ENCODE data around the gene FNDC10. TPM values are rescaled to one million over a fixed set of nuclear protein-coding genes. Genes with fewer than 3 reads are reported as not detected.

The FNDC10 gene
- total RNA-seq, 1 experiment from 2014 or later, result 8.4 TPM

DNA sequence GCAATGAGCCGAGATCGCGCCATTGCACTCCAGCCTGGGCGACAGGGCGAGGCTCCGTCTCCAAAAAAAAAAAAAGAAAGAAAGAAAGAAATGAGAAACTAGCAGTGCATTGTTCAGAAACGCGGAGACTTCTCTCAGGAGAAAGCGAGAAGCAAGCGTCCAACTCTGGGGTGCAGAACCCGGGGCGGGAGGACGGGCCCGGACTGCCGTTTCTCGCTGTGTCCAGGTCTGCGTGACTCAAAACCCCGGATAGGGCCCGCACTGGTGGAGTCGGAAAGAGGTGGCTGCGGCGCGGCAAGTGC, 15.0 kb upstream of the FNDC10 start:
- H3K27ac ChIP-seq (ENCODE audit: low read depth, low read length), result peak overlapping the region; percentile 54
- peaks cover 11 to 26% of the 10 kb centered on the region in 2 experiments; a peak in 3 of 4 replicates for H3K4me1 ChIP-seq (ENCODE audit: control insufficient read depth in 1 of 2, insufficient read depth in 2 of 2, low read length in 2 of 2)
- H3K9me2 ChIP-seq (ENCODE audit: insufficient read depth), result no peaks in the 10 kb centered on the region
- intact Hi-C loops (cut with micrococcal nuclease), result loop anchor here (10.0 kb wide), 1 partner anchor 270 kb away; the partner anchor contains the start of gene DVL1
- no peaks in the 10 kb centered on the region for H3K27me3 ChIP-seq (ENCODE audit: insufficient read depth, low read length)
- no peaks in the 10 kb centered on the region for H3K9me3 ChIP-seq (ENCODE audit: control insufficient read depth in 1 of 2, insufficient read depth in 1 of 2, low read depth in 1 of 2, low read length in 2 of 2)
- peak overlapping the region; percentile 90 for H3K9ac ChIP-seq (ENCODE audit: low read length)
- no TSS peak for BruUV-seq (replicated peaks)
- RAD21 ChIA-PET (ENCODE audit: low non-redundant PET in 1 of 2, low total read pairs in 2 of 2, uncharacterized antibody in 2 of 2, unreplicated experiment in 2 of 2), result interaction anchor here in 1 of 2 experiments (1.1 kb wide), 1 partner anchor 14 kb away, joined by 4 read pairs; no protein-coding TSS in a partner anchor
- peaks cover 9% of the 10 kb centered on the region; the same call in 1 of the 2 replicates for H3K79me2 ChIP-seq (ENCODE audit: insufficient read depth, low read length)
- DNase-seq (ENCODE audit: low read depth, low spot score) (no peak), ATAC-seq (no peak)
- 0 out of 2 replicates have a peak, but pooled peaks cover 3% of the 10 kb centered on the region for H4K20me1 ChIP-seq (ENCODE audit: insufficient read depth)
- H3K4me2 ChIP-seq (ENCODE audit: low read length), result peak overlapping the region; percentile 97
- CTCF ChIA-PET, result interaction anchor here (1.0 kb wide), 1 partner anchor 14 kb away, joined by 6 read pairs; no protein-coding TSS in a partner anchor
- H3K36me3 ChIP-seq (ENCODE audit: control insufficient read depth in 1 of 2, insufficient read depth in 2 of 2, low read length in 2 of 2), result peaks cover 0 to 3% of the 10 kb centered on the region in 2 experiments; a peak in 1 of 4 replicates
- TF ChIP-seq, protein P1, sequence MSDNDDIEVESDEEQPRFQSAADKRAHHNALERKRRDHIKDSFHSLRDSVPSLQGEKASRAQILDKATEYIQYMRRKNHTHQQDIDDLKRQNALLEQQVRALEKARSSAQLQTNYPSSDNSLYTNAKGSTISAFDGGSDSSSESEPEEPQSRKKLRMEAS (IDR thresholded peaks at IDR 0.05), result no peak
- TF ChIP-seq ZFX (IDR thresholded peaks at IDR 0.05) (no peak), ZNF274 (IDR thresholded peaks at IDR 0.05; ENCODE audit: low read depth, low read length) (no peak), SIN3A (IDR thresholded peaks at IDR 0.05; ENCODE audit: low read depth) (0 out of 2 replicates have a peak, but pooled peaks have one; percentile 29)
- TF ChIP-seq, protein P2, sequence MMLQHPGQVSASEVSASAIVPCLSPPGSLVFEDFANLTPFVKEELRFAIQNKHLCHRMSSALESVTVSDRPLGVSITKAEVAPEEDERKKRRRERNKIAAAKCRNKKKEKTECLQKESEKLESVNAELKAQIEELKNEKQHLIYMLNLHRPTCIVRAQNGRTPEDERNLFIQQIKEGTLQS (IDR thresholded peaks at IDR 0.05), result no peak
- no peak overlapping the region for H2AFZ ChIP-seq (ENCODE audit: low read depth, low read length, poor library complexity, severe bottlenecking)
- H3K4me3 ChIP-seq (replicated peaks in 1 of 2; ENCODE audit: low read depth in 1 of 2, low read length in 2 of 2), result peak overlapping the region; percentile 85 to 86
- POLR2A ChIA-PET, result interaction anchor here (0.8 to 3.3 kb wide), 3 partner anchors 12 to 39 kb away, joined by 3 to 15 read pairs (median 3); no protein-coding TSS in a partner anchor

DNA sequence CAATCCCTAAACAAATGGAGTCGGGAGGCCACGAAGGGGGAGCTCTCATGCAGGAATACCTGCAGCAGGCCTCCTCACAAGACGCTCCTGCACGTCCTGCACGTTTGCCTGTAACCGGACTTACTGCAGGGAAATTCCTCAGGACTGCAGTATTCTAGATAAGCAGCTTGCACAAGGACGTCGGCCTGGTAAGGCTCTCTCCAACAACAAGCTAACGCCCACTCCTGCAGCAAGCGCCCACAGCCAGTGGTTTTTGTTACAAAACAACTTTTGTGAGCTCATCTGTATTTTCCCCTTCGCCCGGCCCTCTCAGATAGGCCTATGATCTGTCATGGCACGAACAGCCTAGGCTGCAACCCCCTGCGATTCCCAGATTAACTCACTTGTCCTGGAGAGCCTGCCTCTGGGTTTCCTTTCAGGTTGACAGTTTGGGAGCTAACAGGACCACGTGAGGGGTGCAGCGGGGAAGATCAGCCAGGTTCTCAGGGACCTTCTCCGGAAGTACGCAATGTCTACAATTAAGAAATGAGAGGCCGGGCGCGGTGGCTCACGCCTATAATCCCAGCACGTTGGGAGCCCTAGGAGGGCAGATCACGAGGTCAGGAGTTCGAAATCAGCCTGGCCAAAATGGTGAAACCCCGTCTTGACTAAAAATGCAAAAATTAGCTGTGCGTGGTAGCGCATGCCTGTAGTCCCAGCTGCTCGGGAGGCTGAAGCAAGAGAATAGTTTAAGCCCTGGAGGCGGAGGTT, 14.4 kb upstream of the FNDC10 start:
- ChIA-PET RAD21 (ENCODE audit: low non-redundant PET in 1 of 2, low total read pairs in 2 of 2, uncharacterized antibody in 2 of 2, unreplicated experiment in 2 of 2) (no interaction called here), POLR2A (interaction anchor here (0.8 to 3.3 kb wide), 3 partner anchors 12 to 40 kb away, joined by 3 to 15 read pairs (median 3); no protein-coding TSS in a partner anchor), CTCF (interaction anchor here (1.0 kb wide), 1 partner anchor 14 kb away, joined by 6 read pairs; no protein-coding TSS in a partner anchor)
- Histone ChIP-seq H3K27ac (ENCODE audit: low read depth, low read length) (peak overlapping the region; percentile 54), H3K27me3 (ENCODE audit: insufficient read depth, low read length) (no peaks in the 10 kb centered on the region), H2AFZ (ENCODE audit: low read depth, low read length, poor library complexity, severe bottlenecking) (no peak overlapping the region), H3K36me3 (ENCODE audit: control insufficient read depth in 1 of 2, insufficient read depth in 2 of 2, low read length in 2 of 2) (peaks cover 0 to 3% of the 10 kb centered on the region in 2 experiments; a peak in 1 of 4 replicates), H3K4me3 (replicated peaks in 1 of 2; ENCODE audit: low read depth in 1 of 2, low read length in 2 of 2) (peak overlapping the region; percentile 85 to 86), H3K4me2 (ENCODE audit: low read length) (peak overlapping the region; percentile 97), H3K79me2 (ENCODE audit: insufficient read depth, low read length) (peaks cover 9% of the 10 kb centered on the region; the same call in 1 of the 2 replicates), H4K20me1 (ENCODE audit: insufficient read depth) (0 out of 2 replicates have a peak, but pooled peaks cover 3% of the 10 kb centered on the region), H3K9me3 (ENCODE audit: control insufficient read depth in 1 of 2, insufficient read depth in 1 of 2, low read depth in 1 of 2, low read length in 2 of 2) (no peaks in the 10 kb centered on the region), H3K9me2 (ENCODE audit: insufficient read depth) (no peaks in the 10 kb centered on the region), H3K9ac (ENCODE audit: low read length) (peak overlapping the region; percentile 90), H3K4me1 (ENCODE audit: control insufficient read depth in 1 of 2, insufficient read depth in 2 of 2, low read length in 2 of 2) (peaks cover 11 to 22% of the 10 kb centered on the region in 2 experiments; a peak in 3 of 4 replicates)
- TF ChIP-seq TCF7L2 (IDR thresholded peaks at IDR 0.05; ENCODE audit: borderline replicate concordance, extremely low read depth, insufficient read depth, insufficient read length), result no peak
- TF ChIP-seq, protein P2 (IDR thresholded peaks at IDR 0.05), result no peak
- TF ChIP-seq SRF (IDR thresholded peaks at IDR 0.05; ENCODE audit: low read depth), result no peak
- BruUV-seq (replicated peaks), result TSS peak; percentile 69
- intact Hi-C loops (cut with micrococcal nuclease), result loop anchor here (10.0 kb wide), 1 partner anchor 270 kb away; the partner anchor contains the start of gene DVL1
- ATAC-seq (no peak), DNase-seq (ENCODE audit: low read depth, low spot score) (no peak)

All from HCT116 (cell line).